Measurements from ENCODE around the gene IZUMO1R. TPM values are rescaled to one million over a fixed set of nuclear protein-coding genes. Genes with fewer than 3 reads are reported as not detected.

Gene IZUMO1R
- total RNA-seq, result not detected in 2 replicates

GRCh38 chr11:94303966-94304958, at the start of gene IZUMO1R:
Gene IZUMO1R, plus strand, starts transcription at chr11:94304580. Its CDS starts 1,057 bp downstream, at chr11:94305637.

Other genes starting within 250 kb of the IZUMO1R start
- 18.7 and 20.4 TPM in 2 replicates for gene PANX1, start 175.7 kb upstream of the IZUMO1R start, total RNA-seq
- gene GPR83, start 96.8 kb downstream of the IZUMO1R start, total RNA-seq, result not detected in 2 replicates
- gene MRE11, start 189.3 kb downstream of the IZUMO1R start, total RNA-seq, result 5.2 and 9.7 TPM in 2 replicates
- gene ANKRD49, start 189.4 kb downstream of the IZUMO1R start, total RNA-seq, result 8.9 and 10.2 TPM in 2 replicates
- gene C11orf97, start 207.9 kb downstream of the IZUMO1R start, total RNA-seq, result not detected in 2 replicates
- gene FUT4, start 239.3 kb downstream of the IZUMO1R start, total RNA-seq, result 4.2 and 5.2 TPM in 2 replicates

All from cardiac ventricle fibroblast (primary cell).